ENCODE results near the gene PAX5. TPM values are rescaled to one million over a fixed set of nuclear protein-coding genes. Genes with fewer than 3 reads are reported as not detected.

The PAX5 gene
- polyA plus RNA-seq, 1 of the 3 experiments (the other 2 are of a cell fraction) = 0.05 TPM

DNA sequence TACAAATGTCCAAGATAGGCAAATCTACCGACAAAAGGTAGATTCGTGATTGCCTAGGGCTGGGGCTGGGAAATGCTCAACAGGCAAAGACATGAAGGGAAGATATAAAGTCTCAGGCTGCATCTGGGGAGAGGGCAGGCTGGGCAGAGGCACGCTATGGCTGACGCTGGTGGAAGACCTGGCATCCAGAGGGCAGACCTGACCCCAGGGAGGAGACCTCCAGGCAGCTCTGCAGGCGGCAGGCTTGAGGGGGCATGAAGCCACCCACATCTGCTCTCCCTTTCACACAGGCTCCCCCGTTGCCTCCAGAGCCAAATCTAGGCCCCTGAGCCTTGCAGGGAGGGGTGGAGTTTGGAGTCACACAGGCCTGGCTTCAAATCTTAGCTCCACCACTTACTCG is 145.5 kb downstream of the PAX5 start (continued):
- TF ChIP-seq, protein P1, sequence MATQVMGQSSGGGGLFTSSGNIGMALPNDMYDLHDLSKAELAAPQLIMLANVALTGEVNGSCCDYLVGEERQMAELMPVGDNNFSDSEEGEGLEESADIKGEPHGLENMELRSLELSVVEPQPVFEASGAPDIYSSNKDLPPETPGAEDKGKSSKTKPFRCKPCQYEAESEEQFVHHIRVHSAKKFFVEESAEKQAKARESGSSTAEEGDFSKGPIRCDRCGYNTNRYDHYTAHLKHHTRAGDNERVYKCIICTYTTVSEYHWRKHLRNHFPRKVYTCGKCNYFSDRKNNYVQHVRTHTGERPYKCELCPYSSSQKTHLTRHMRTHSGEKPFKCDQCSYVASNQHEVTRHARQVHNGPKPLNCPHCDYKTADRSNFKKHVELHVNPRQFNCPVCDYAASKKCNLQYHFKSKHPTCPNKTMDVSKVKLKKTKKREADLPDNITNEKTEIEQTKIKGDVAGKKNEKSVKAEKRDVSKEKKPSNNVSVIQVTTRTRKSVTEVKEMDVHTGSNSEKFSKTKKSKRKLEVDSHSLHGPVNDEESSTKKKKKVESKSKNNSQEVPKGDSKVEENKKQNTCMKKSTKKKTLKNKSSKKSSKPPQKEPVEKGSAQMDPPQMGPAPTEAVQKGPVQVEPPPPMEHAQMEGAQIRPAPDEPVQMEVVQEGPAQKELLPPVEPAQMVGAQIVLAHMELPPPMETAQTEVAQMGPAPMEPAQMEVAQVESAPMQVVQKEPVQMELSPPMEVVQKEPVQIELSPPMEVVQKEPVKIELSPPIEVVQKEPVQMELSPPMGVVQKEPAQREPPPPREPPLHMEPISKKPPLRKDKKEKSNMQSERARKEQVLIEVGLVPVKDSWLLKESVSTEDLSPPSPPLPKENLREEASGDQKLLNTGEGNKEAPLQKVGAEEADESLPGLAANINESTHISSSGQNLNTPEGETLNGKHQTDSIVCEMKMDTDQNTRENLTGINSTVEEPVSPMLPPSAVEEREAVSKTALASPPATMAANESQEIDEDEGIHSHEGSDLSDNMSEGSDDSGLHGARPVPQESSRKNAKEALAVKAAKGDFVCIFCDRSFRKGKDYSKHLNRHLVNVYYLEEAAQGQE (IDR thresholded peaks at IDR 0.05; ENCODE audit: low read depth, low read length) = no peak
- TF ChIP-seq RFX5 (IDR thresholded peaks at IDR 0.05; ENCODE audit: low read length) = no peak
- no peak for TF ChIP-seq TCF12 (IDR thresholded peaks at IDR 0.05)

DNA sequence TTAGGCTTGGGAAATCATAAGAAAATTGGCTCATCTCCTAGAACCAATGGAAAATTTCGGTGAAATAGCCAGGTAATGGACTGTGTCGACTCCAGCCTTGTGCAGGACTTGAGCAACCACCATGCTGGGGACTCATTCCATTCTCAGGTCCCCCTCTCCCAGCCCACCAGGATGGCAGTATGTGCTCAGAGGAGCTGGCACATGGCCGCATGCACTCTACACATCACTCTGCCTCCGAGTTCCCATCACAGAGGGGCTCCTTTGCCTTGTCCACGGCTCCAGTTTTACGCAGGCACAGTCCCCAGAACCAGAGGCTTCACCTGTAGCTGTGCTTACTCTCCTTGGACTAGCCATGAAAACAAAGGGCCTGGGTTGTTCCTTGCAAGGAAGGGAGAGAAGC is 149.3 kb downstream of the PAX5 start:
- Histone ChIP-seq H2AFZ (ENCODE audit: low read depth) (no peak overlapping the region), H3K27me3 (ENCODE audit: insufficient read depth) (no peaks in the 10 kb centered on the region; the same call in 1 of the 2 replicates), H3K9me2 (no peaks in the 10 kb centered on the region), H3K4me1 (ENCODE audit: control insufficient read depth in 1 of 2, insufficient read depth in 2 of 2, low read depth in 1 of 2, low read length in 1 of 2) (peaks cover 0 to 1% of the 10 kb centered on the region in 2 experiments; a peak in 1 of 4 replicates), H3F3A (replicated peaks; ENCODE audit: insufficient read depth) (no peaks in the 10 kb centered on the region), H4K20me1 (ENCODE audit: insufficient read depth) (no peaks in the 10 kb centered on the region), H3K4me2 (no peak overlapping the region), H3K9me3 (peaks cover 5% of the 10 kb centered on the region; the same call in 1 of the 2 replicates), H3K79me2 (ENCODE audit: insufficient read depth) (no peaks in the 10 kb centered on the region), H3K27ac (ENCODE audit: low read depth in 2 of 2, low read length in 1 of 2) (no peak overlapping the region), H3K4me3 (ENCODE audit: low read depth in 2 of 2, low read length in 1 of 2) (no peak overlapping the region), H3K36me3 (replicated peaks in 1 of 2; ENCODE audit: control insufficient read depth in 1 of 2, insufficient read depth in 2 of 2, low read length in 1 of 2) (peaks cover 0 to 2% of the 10 kb centered on the region in 2 experiments), H3K9ac (no peak overlapping the region)
- no peak for DNase-seq
- TF ChIP-seq, protein P2, sequence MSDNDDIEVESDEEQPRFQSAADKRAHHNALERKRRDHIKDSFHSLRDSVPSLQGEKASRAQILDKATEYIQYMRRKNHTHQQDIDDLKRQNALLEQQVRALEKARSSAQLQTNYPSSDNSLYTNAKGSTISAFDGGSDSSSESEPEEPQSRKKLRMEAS (IDR thresholded peaks at IDR 0.05; ENCODE audit: low read depth) = no peak
- TF ChIP-seq ELF1 (IDR thresholded peaks at IDR 0.05) = no peak
- TF ChIP-seq POLR2AphosphoS5 (IDR thresholded peaks at IDR 0.05; ENCODE audit: low read depth, low read length) = no peak
- TF ChIP-seq, protein P3, sequence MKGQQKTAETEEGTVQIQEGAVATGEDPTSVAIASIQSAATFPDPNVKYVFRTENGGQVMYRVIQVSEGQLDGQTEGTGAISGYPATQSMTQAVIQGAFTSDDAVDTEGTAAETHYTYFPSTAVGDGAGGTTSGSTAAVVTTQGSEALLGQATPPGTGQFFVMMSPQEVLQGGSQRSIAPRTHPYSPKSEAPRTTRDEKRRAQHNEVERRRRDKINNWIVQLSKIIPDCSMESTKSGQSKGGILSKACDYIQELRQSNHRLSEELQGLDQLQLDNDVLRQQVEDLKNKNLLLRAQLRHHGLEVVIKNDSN (IDR thresholded peaks at IDR 0.05; ENCODE audit: borderline replicate concordance, low read depth) = no peak
- TF ChIP-seq, protein P4, sequence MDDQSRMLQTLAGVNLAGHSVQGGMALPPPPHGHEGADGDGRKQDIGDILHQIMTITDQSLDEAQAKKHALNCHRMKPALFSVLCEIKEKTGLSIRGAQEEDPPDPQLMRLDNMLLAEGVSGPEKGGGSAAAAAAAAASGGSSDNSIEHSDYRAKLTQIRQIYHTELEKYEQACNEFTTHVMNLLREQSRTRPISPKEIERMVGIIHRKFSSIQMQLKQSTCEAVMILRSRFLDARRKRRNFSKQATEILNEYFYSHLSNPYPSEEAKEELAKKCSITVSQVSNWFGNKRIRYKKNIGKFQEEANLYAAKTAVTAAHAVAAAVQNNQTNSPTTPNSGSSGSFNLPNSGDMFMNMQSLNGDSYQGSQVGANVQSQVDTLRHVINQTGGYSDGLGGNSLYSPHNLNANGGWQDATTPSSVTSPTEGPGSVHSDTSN (IDR thresholded peaks at IDR 0.05) = no peak
- no peak for TF ChIP-seq MEF2A (IDR thresholded peaks at IDR 0.05; ENCODE audit: borderline replicate concordance, low read depth)
- TF ChIP-seq RCOR1 (IDR thresholded peaks at IDR 0.05; ENCODE audit: low read length) = no peak
- TF ChIP-seq EP300 (IDR thresholded peaks at IDR 0.05; ENCODE audit: borderline replicate concordance in 1 of 2, low read depth in 1 of 2, low read length in 1 of 2) = no peak
- TF ChIP-seq FOSL2 (IDR thresholded peaks at IDR 0.05; ENCODE audit: borderline replicate concordance, low read depth) = no peak
- no peak for TF ChIP-seq NRF1 (IDR thresholded peaks at IDR 0.05; ENCODE audit: low read depth, low read length)
- no peak for TF ChIP-seq TAF1 (IDR thresholded peaks at IDR 0.05; ENCODE audit: borderline replicate concordance, low read depth, low read length)
- TF ChIP-seq, protein P5, sequence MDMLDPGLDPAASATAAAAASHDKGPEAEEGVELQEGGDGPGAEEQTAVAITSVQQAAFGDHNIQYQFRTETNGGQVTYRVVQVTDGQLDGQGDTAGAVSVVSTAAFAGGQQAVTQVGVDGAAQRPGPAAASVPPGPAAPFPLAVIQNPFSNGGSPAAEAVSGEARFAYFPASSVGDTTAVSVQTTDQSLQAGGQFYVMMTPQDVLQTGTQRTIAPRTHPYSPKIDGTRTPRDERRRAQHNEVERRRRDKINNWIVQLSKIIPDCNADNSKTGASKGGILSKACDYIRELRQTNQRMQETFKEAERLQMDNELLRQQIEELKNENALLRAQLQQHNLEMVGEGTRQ (IDR thresholded peaks at IDR 0.05; ENCODE audit: borderline replicate concordance, low read depth, low read length) = no peak
- no peak for TF ChIP-seq RAD21 (IDR thresholded peaks at IDR 0.05; ENCODE audit: low read length)
- no peak for TF ChIP-seq CHD2 (IDR thresholded peaks at IDR 0.05; ENCODE audit: low read length, partially characterized antibody)
- CTCF ChIA-PET = interaction anchor here (5.4 kb wide), 1 partner anchor 12 kb away, joined by 40 read pairs; no protein-coding TSS in a partner anchor
- WGBS (ENCODE audit: low lambda C conversion rate) = 44% methylated on average over 6 of the region's 6 CpGs
- POLR2A ChIA-PET = no interaction called here
